Measurements from ENCODE around the gene ZNF664. TPM values are rescaled to one million over a fixed set of nuclear protein-coding genes. Genes with fewer than 3 reads are reported as not detected.

Gene ZNF664
- total and polyA plus RNA-seq, 10 of the 15 experiments (the other 5 are each of a cell fraction or from before 2014, with no cell fraction given), result 1.8 to 65.6 (median 30.8) TPM

GRCh38 chr12:123928897-123929296 is 44.1 kb upstream of the ZNF664 start:
- SMC1A ChIA-PET (ENCODE audit: uncharacterized antibody, unreplicated experiment), result no interaction called here
- RAD21 ChIA-PET (ENCODE audit: unreplicated experiment), result no interaction called here
- no peak overlapping the region for H3K4me3 ChIP-seq
- FAIRE-seq (no peak), ATAC-seq (no peak), DNase-seq (ENCODE audit: low read depth, low spot score) (no peak)
- H3K27ac ChIP-seq (ENCODE audit: control insufficient read depth, insufficient read depth), result no peak overlapping the region
- POLR2A ChIA-PET, result no interaction called here
- H3K9ac ChIP-seq (ENCODE audit: control insufficient read depth, insufficient read depth, low read length), result no peak overlapping the region
- no peaks in the 10 kb centered on the region for H3K9me3 ChIP-seq (replicated peaks; ENCODE audit: control insufficient read depth, insufficient read depth, low read length)
- H3K36me3 ChIP-seq (ENCODE audit: control insufficient read depth in 2 of 2, insufficient read depth in 2 of 2, low read length in 1 of 2), result no peaks in the 10 kb centered on the region
- CTCF ChIA-PET, result no interaction called here
- H2AFZ ChIP-seq (ENCODE audit: control insufficient read depth, low read depth, low read length), result no peak overlapping the region
- no peak for TF ChIP-seq ZBTB40 (IDR thresholded peaks at IDR 0.05; ENCODE audit: borderline replicate concordance)
- no peak for TF ChIP-seq NFYB (IDR thresholded peaks at IDR 0.05; ENCODE audit: insufficient read depth, low read depth, low read length)
- TF ChIP-seq MAX (IDR thresholded peaks at IDR 0.05; ENCODE audit: low read depth, low read length), result no peak
- no peak for TF ChIP-seq HDAC6 (IDR thresholded peaks at IDR 0.05; ENCODE audit: unreplicated experiment)
- WGBS (ENCODE audit: insufficient coverage, insufficient replicate concordance, low lambda C conversion rate, missing lambda C conversion rate), result 77% methylated on average over 7 of the region's 7 CpGs
- in situ Hi-C loops (cut with MboI), result no loop called here
- H3K79me2 ChIP-seq (ENCODE audit: control insufficient read depth, insufficient read depth, low read length), result no peaks in the 10 kb centered on the region
- H3K4me2 ChIP-seq (ENCODE audit: control insufficient read depth, insufficient read depth), result no peak overlapping the region
- H3K27me3 ChIP-seq (replicated peaks in 1 of 2; ENCODE audit: control insufficient read depth in 2 of 2, insufficient read depth in 2 of 2, low read length in 1 of 2), result peaks cover 0 to 1% of the 10 kb centered on the region in 2 experiments; a peak in 3 of 4 replicates
- no peaks in the 10 kb centered on the region for H3K4me1 ChIP-seq (ENCODE audit: control insufficient read depth, insufficient read depth, low read length)
- no TSS peak for BruUV-seq (replicated peaks)
- intact Hi-C loops (cut with micrococcal nuclease; ENCODE audit: unreplicated experiment), result no loop called here
- H4K20me1 ChIP-seq (ENCODE audit: control insufficient read depth, insufficient read depth), result no peaks in the 10 kb centered on the region

Data from GM12878 (cell line).